Muscle layer of colon (tissue), 2 donors: Measurements from ENCODE around the gene OCA2.

Experiments
- H3K27ac ChIP-seq: one replicate; pipeline ENCODE4 v1.7.0; 2013; ENCODE audit warnings: low read depth, mild to moderate bottlenecking, low read length, moderate library complexity
- H3K27me3 ChIP-seq, 2 donors: one replicate each; pipeline ENCODE4 v1.7.0; 2013; ENCODE audit warnings: low read length in 2 of 2, mild to moderate bottlenecking in 2 of 2; ENCODE audit not compliant: insufficient read depth in 2 of 2, control insufficient read depth in 1 of 2
- H3K36me3 ChIP-seq: one replicate; pipeline ENCODE4 v1.7.0; 2013; ENCODE audit warnings: mild to moderate bottlenecking, low read length; ENCODE audit not compliant: insufficient read depth
- H3K4me1 ChIP-seq: one replicate; pipeline ENCODE4 v1.7.0; 2013; ENCODE audit warnings: mild to moderate bottlenecking, low read length; ENCODE audit not compliant: insufficient read depth
- H3K4me3 ChIP-seq, 2 donors: one replicate each; pipeline ENCODE4 v1.7.0; 2013; ENCODE audit warnings: low read length in 2 of 2, low read depth in 1 of 2, mild to moderate bottlenecking in 1 of 2, moderate library complexity in 1 of 2
- H3K9ac ChIP-seq: one replicate; pipeline ENCODE4 v1.7.0; 2013; ENCODE audit warnings: low read length
- H3K9me3 ChIP-seq: one replicate; pipeline ENCODE4 v1.7.0; 2013; ENCODE audit warnings: mild to moderate bottlenecking, low read length
- donor health status: abdominal sarcoma.
- donor health status: Adenocarcinoma of cecum.

OCA2 gene

DNA sequence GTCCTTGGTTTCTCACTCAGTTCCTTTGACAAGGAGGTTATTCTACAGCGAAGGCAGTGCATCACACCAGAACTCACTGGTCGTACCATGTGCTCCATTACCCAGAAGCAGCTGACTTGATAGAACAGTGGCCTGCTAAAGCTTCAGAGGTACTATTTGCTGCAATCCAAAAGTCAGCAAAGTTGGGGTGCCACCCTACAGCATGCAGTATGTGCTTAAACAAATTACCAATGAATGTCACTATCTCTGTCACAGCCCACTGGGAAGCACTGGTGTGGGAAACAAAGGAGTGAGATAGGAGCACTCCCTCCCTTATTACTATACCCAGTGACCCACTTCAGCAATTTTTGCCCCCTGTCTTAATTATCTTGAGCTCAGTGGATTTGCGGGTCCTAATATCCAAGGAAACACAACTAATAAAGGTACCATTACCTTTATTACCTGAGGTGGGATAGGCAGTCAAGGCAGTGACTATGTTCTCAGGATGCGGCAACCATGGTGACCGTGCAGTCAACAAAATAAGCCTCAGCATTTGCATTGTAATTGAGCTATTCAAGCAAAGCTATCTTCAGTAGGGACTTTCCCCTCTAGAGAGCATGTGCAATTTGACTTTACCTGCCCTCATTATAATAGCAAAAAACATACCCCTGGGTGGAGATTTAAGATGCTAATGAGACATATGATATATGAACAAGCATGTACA lies 199.4 kb downstream of the OCA2 start:
- no peaks in the 10 kb centered on the region for H3K9me3 ChIP-seq
- no peak overlapping the region for H3K9ac ChIP-seq
- no peaks in the 10 kb centered on the region for H3K4me1 ChIP-seq
- no peaks in the 10 kb centered on the region for H3K27me3 ChIP-seq
- no peak overlapping the region for H3K4me3 ChIP-seq
- no peak overlapping the region for H3K27ac ChIP-seq
- H3K36me3 ChIP-seq: no peaks in the 10 kb centered on the region

- no peaks in the 10 kb centered on the region for H3K9me3 ChIP-seq
- no peaks in the 10 kb centered on the region for H3K36me3 ChIP-seq
- no peak overlapping the region for H3K9ac ChIP-seq
- no peak overlapping the region for H3K27ac ChIP-seq
- H3K4me3 ChIP-seq: no peak overlapping the region
- H3K27me3 ChIP-seq: no peaks in the 10 kb centered on the region
- H3K4me1 ChIP-seq: no peaks in the 10 kb centered on the region
Observed at GRCh38 chr15:27897481-27897880, 201.6 kb downstream of the OCA2 start.

- Histone ChIP-seq H3K4me3 (no peak overlapping the region), H3K27ac (no peak overlapping the region), H3K9me3 (peaks cover 8% of the 10 kb centered on the region), H3K36me3 (no peaks in the 10 kb centered on the region), H3K27me3 (no peaks in the 10 kb centered on the region), H3K4me1 (no peaks in the 10 kb centered on the region), H3K9ac (no peak overlapping the region)
Observed at GRCh38 chr15:27894645-27895044, 204.5 kb downstream of the OCA2 start.

DNA sequence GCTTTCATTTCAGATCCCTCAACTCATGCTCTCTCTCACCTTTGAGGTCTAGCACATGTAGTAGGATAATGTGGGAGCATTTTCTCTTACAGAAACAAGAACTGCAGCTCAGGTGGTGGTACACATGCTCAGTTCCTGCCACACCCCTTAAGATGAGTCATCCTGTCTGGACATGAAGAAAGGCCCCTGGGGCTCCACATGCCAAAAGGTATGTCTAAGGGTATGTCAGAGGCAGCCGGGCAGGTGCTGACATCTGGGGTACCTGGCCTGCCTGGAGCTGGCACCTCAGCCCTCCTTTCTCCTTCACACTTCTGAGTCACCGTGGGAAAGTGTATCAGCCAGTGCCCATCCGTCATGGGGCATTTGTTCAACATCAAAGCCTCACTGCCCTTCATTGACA lies 209.9 kb downstream of the OCA2 start:
- Histone ChIP-seq H3K4me1 (peaks cover 10% of the 10 kb centered on the region), H3K4me3 (no peak overlapping the region), H3K9ac (no peak overlapping the region), H3K9me3 (peaks cover 14% of the 10 kb centered on the region), H3K27me3 (no peaks in the 10 kb centered on the region), H3K27ac (no peak overlapping the region), H3K36me3 (no peaks in the 10 kb centered on the region)

DNA sequence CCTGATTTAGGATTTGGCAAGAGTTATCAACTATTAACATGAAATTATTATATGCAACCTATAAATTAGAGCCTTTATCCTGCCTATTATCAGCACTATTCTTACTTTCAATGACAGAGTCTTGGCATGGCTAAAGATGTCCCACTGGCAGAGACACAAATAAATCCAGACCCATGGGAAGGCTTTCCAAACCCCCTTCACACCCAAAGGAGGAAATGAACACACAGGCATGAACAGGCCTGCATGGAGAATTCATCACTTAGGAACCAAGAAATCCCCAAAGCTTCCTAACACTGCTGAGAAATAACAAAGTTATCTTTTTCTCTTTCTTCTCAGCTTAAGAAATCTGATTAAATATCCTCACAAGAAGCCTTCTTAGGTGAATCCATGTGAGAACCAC lies 213.9 kb downstream of the OCA2 start:
- Histone ChIP-seq H3K9me3 (peaks cover 10% of the 10 kb centered on the region), H3K27ac (no peak overlapping the region), H3K36me3 (no peaks in the 10 kb centered on the region)

DNA sequence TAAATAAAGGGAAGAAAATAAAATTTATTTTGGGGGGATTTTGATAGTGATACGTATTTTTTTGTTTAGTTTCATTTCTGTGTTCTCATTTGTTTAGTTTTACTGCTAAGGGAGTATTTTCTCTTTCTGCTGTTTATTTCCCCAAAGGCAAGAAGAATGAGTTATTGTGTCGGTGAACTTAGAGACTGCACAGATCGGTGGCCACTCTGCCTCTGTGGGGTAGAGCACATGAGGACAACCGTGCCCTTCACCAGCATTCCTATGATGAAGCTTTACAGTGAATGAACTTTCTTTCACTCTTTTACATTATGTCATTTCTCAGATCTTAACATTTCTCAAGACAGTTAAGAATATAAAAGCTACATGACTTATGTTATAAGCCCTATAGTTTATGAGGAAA lies 214.4 kb downstream of the OCA2 start:
- no peaks in the 10 kb centered on the region for H3K36me3 ChIP-seq
- H3K4me3 ChIP-seq: no peak overlapping the region
- H3K27me3 ChIP-seq: no peaks in the 10 kb centered on the region
- peaks cover 7% of the 10 kb centered on the region for H3K9me3 ChIP-seq
- H3K27ac ChIP-seq: no peak overlapping the region
- no peak overlapping the region for H3K9ac ChIP-seq
- H3K4me1 ChIP-seq: peaks cover 10% of the 10 kb centered on the region

More for the DNA sequence above, 213.9 kb downstream of the OCA2 start:
- no peaks in the 10 kb centered on the region for H3K27me3 ChIP-seq
- H3K4me3 ChIP-seq: no peak overlapping the region
- H3K4me1 ChIP-seq: peaks cover 10% of the 10 kb centered on the region
- H3K9ac ChIP-seq: no peak overlapping the region

DNA sequence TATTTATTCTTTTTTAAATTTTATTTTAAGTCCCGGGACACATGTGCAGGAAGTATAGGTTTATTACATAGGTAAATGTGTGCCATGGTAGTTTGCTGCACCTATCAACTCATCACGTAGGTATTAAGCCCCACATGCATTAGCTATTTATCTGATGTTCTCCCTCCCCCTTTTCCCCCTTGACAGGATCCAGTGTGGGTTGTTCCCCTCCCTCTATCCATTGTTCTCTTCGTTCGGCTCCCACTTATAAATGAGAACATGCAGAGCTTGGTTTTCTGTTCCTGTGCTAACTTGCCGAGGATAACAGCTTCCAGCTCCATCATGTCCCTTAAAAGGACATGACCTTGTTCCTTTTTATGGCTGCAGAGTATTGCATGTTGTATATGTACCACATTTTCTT lies 220.3 kb downstream of the OCA2 start:
- Histone ChIP-seq H3K4me1 (no peaks in the 10 kb centered on the region), H3K9me3 (no peaks in the 10 kb centered on the region), H3K27me3 (no peaks in the 10 kb centered on the region), H3K27ac (no peak overlapping the region), H3K36me3 (no peaks in the 10 kb centered on the region), H3K4me3 (no peak overlapping the region), H3K9ac (no peak overlapping the region)

DNA sequence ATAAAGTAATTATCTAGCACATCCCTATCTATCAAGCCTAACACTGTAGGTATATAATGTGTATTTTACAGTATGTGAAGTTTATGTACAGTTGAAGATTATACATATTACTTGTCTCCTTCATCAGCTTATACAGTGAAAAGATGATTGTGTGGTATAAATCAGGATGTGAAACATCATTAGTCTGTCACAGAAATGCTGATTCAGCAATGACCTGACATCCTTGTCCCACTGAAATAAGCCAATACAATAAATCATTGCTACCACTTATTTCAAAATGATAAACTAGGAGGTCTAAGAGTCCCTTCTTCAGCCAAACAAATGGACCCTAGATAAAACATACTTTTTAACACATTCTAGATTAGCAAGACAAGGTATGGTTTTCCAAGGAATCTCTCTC lies 225.3 kb downstream of the OCA2 start:
- H3K4me1 ChIP-seq: no peaks in the 10 kb centered on the region
- H3K9me3 ChIP-seq: no peaks in the 10 kb centered on the region
- H3K9ac ChIP-seq: no peak overlapping the region
- no peaks in the 10 kb centered on the region for H3K36me3 ChIP-seq
- H3K27ac ChIP-seq: no peak overlapping the region
- no peaks in the 10 kb centered on the region for H3K27me3 ChIP-seq
- no peak overlapping the region for H3K4me3 ChIP-seq

DNA sequence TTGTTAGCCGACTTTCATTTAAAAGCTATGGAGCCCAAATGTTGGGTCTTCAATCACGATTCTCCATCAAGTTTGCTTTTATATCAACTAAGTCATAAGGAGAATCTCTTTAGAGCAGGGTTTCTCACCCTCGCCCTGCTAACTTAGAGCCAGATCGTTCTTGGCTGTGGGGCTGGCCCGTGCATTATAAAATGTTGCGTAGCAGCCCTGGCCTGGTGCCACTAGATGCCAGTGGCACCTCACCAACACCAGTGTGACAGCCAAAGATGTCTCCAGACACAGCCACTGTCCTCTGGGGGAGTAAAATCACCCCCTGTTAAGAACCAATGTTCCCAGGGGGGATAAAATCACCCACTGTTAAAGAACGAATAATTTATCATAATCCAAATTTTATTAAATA lies 226.1 kb downstream of the OCA2 start:
- H3K27ac ChIP-seq: no peak overlapping the region
- H3K4me3 ChIP-seq: no peak overlapping the region
- H3K9me3 ChIP-seq: no peaks in the 10 kb centered on the region
- H3K4me1 ChIP-seq: no peaks in the 10 kb centered on the region
- no peak overlapping the region for H3K9ac ChIP-seq
- H3K27me3 ChIP-seq: no peaks in the 10 kb centered on the region
- H3K36me3 ChIP-seq: no peaks in the 10 kb centered on the region

DNA sequence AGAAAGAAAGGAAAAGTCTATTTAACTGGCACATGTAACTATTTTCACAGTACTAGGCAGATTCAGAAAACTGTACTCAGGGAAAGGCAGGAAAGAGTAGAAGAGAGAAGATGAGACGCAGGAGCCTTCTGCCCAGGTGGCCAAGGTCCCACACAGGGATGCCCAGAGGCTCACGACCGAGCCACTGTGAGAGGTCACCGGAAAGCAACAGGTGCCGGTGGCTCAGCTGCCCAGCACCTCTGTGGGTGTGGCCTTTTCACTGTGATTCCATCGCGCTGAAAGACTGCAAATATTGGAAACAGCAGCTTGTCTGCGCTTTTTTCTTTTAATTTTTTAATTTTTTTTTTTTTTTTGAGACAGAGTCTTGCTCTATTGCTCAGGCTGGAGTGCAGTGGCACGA lies 226.8 kb downstream of the OCA2 start:
- H3K4me3 ChIP-seq: no peak overlapping the region
- no peaks in the 10 kb centered on the region for H3K9me3 ChIP-seq
- no peaks in the 10 kb centered on the region for H3K27me3 ChIP-seq
- no peak overlapping the region for H3K9ac ChIP-seq
- no peaks in the 10 kb centered on the region for H3K4me1 ChIP-seq
- no peak overlapping the region for H3K27ac ChIP-seq
- no peaks in the 10 kb centered on the region for H3K36me3 ChIP-seq

GRCh38 chr15:27871902-27872260 lies 227.2 kb downstream of the OCA2 start:
- H3K36me3 ChIP-seq: no peaks in the 10 kb centered on the region
- no peaks in the 10 kb centered on the region for H3K9me3 ChIP-seq
- no peaks in the 10 kb centered on the region for H3K4me1 ChIP-seq
- no peak overlapping the region for H3K27ac ChIP-seq
- no peaks in the 10 kb centered on the region for H3K27me3 ChIP-seq
- no peak overlapping the region for H3K4me3 ChIP-seq
- no peak overlapping the region for H3K9ac ChIP-seq

DNA sequence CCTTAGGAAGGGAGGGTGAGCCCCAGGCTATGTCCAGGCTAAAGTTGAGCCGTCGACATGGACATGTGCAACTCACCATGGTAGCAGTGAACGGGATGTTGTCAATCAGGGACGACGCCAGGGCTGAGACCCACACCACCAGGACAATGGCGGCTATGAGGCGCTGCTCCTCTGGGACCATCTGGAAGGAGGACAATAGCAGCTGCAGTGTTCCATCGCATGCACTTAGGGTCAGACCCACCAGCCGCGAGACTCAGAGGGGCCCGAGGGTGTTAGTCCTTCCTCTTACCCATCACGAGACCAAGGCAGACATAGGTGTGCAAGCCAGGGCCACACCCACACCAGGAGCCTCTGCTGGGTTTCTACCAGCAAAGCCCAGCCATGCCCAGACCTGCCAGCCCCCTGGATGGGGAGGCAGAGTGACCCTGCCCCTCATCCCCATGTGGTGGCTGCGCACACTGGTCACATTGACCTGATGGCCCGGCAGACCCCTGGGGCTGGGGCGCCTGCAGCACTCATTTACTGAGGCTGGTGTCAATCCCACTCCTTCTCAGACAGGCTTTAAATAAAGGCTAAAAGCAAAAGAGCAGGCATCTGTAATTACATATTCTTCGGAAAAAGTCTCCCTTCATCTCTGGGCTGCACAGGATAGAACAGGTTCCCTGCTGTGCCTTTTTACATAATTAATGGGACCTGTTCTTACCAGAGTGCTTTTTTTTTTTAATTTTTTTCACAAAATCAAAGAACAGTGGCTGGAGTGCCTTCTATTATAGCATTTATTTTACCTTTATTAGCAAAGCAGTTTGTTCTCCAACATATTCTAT lies 227.8 kb downstream of the OCA2 start:
- Histone ChIP-seq H3K27ac (no peak overlapping the region), H3K27me3 (no peaks in the 10 kb centered on the region), H3K36me3 (no peaks in the 10 kb centered on the region), H3K4me1 (no peaks in the 10 kb centered on the region), H3K4me3 (no peak overlapping the region), H3K9ac (no peak overlapping the region), H3K9me3 (no peaks in the 10 kb centered on the region)
